K562 (cell line): Measurements from ENCODE around the gene PGAP3. TPM values are rescaled to one million over a fixed set of nuclear protein-coding genes. Genes with fewer than 3 reads are reported as not detected.

Experiments used
- CC2D1A ChIP-seq: fragments of 450-650 bp; IDR thresholded peaks from 2 replicates; pipeline ENCODE4 v1.6.1; 2017; ENCODE audit warnings: mild to moderate bottlenecking
- HMGXB4 ChIP-seq: sonication (generic); formaldehyde crosslinking; IDR thresholded peaks from 2 replicates; pipeline ENCODE4 v1.8.1; 2023; ENCODE audit warnings: mild to moderate bottlenecking, missing genetic modification reagents
- RBFOX2 ChIP-seq: fragments of 200-400 bp; formaldehyde crosslinking; IDR thresholded peaks from 2 replicates; pipeline ENCODE4 v1.6.1; 2017; ENCODE audit warnings: low read depth, mild to moderate bottlenecking, low read length, moderate library complexity
- SMARCA4 ChIP-seq: fragments of 450-650 bp; IDR thresholded peaks from 2 replicates; pipeline ENCODE4 v1.6.1; 2016
- TBP ChIP-seq: optimal IDR thresholded peaks from 2 replicates; pipeline ENCODE3; 2011; ENCODE audit warnings: low read depth, low read length, improper control_type of control experiment
- TCF15 ChIP-seq: fragments of 250-450 bp; sonication (Bioruptor Pico); IDR thresholded peaks from 2 replicates; pipeline ENCODE4 v1.8.0; 2022; ENCODE audit warnings: moderate library complexity, mild to moderate bottlenecking, inconsistent platforms
- ZNF23 ChIP-seq: fragments of 250-450 bp; sonication (Bioruptor Pico); IDR thresholded peaks from 2 replicates; pipeline ENCODE4 v1.4.0; 2020; ENCODE audit warnings: mild to moderate bottlenecking
- polyA plus RNA-seq, 8 experiments: library from polyadenylated mRNA; depleted of rRNA in 4 of 8; stranded (reverse) in 5 of 8; unstranded in 3 of 8; fragments of >200 nt; fragmentation: Nextera tagmentation in 2 of 8; fragmentation: Illumina TruSeq in 1 of 8; extraction: Ambion mirVana in 2 of 8; extraction: Trizol in 1 of 8; gene quantifications; 2 replicates each; pipeline versions ENCODE4 v1.2.1 to v1.2.3, GENCODE V29; 2011 to 2014; ENCODE audit warnings: inconsistent platforms in 1 of 8, missing spikeins in 1 of 8
- total RNA-seq, 7 experiments: library from RNA; depleted of rRNA in 6 of 7; stranded (reverse); fragments of >200 nt in 6 of 7; fragmentation: Illumina TruSeq in 2 of 7; extraction: Trizol in 2 of 7; gene quantifications; 2 replicates each; pipeline versions ENCODE4 v1.2.1 to v1.2.3, GENCODE V29; 2011 to 2021; ENCODE audit warnings: low replicate concordance in 1 of 7
- TF ChIP-seq, protein P1 (sequence below), 3 experiments: IDR thresholded peaks in 2 of 3; conservative IDR thresholded peaks in 1 of 3; 2 replicates each; pipeline ENCODE4 v1.5.1; 2011 to 2012; ENCODE audit warnings: low read length in 3 of 3, mild to moderate bottlenecking in 3 of 3, control low read depth in 2 of 3, improper control_type of control experiment in 1 of 3, inconsistent platforms in 1 of 3, low read depth in 1 of 3, mixed read lengths in 1 of 3, moderate library complexity in 1 of 3; ENCODE audit not compliant: insufficient read depth in 2 of 3

Gene PGAP3
- total and polyA plus RNA-seq, 9 of the 15 experiments (the other 6 are each of a cell fraction or from before 2014, with no cell fraction given) = 0.38 to 9.4 (median 4.5) TPM

DNA sequence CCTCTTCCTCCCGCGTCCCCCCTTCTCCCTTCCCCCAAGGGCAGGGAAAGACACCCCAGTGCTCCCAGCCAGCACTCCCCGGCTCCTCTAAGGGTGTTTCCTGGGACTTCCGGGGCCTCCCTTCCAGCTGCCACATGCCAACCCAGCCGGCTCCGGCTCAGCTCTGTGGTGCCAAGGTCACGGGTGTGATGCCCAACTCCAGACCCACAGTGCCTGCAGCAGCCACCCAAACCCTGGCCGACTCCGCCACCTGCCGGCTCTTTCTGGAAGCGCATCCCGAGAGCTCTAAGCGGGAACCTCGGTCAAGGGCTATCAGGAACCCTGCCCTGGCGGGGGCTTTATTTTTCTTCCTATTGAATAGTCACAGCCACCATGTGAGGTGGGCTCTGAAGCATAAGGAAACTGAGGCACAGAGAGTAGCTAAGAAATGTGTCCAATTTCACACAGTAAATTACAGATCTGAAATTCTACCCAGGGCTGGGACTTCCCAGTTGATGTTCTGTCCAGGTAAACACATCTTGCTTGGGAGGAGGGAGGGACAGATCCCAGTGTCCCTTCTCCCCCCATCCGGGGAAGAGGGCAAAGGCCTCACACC, 64.4 kb downstream of the PGAP3 start (continued):
- TF ChIP-seq RBFOX2 (peak; percentile 63), ZNF23 (CRISPR knock-in tag) (no peak), SMARCA4 (no peak), TBP (peak; percentile 81), HMGXB4 (CRISPR knock-in tag) (no peak), TCF15 (CRISPR knock-in tag) (no peak), CC2D1A (0 out of 2 replicates have a peak, but pooled peaks have one; percentile 21)
- TF ChIP-seq, protein P1, sequence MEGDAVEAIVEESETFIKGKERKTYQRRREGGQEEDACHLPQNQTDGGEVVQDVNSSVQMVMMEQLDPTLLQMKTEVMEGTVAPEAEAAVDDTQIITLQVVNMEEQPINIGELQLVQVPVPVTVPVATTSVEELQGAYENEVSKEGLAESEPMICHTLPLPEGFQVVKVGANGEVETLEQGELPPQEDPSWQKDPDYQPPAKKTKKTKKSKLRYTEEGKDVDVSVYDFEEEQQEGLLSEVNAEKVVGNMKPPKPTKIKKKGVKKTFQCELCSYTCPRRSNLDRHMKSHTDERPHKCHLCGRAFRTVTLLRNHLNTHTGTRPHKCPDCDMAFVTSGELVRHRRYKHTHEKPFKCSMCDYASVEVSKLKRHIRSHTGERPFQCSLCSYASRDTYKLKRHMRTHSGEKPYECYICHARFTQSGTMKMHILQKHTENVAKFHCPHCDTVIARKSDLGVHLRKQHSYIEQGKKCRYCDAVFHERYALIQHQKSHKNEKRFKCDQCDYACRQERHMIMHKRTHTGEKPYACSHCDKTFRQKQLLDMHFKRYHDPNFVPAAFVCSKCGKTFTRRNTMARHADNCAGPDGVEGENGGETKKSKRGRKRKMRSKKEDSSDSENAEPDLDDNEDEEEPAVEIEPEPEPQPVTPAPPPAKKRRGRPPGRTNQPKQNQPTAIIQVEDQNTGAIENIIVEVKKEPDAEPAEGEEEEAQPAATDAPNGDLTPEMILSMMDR (IDR thresholded peaks at IDR 0.05 in 2 of 3, conservative IDR thresholded peaks at IDR 0.05 in 1 of 3; ENCODE audit: insufficient read depth in 2 of 3, low read depth in 1 of 3, low read length in 3 of 3) = peak; percentile 84 to 93 (median 91)
